Colonic mucosa (tissue), 4 donors: Measurements from ENCODE around the gene AURKB. TPM values are rescaled to one million over a fixed set of nuclear protein-coding genes. Genes with fewer than 3 reads are reported as not detected.
"Not testable (repeated sequence)": the region's sequence is repeated elsewhere in the genome, so short reads cannot be mapped to it uniquely, and the experiment has no call there.

Source experiments
- DNase-seq: peaks from one replicate; pipeline ENCODE4 v3.0.0-alpha.2; 2020
- H3K27ac ChIP-seq: fragments of 200-600 bp; one replicate; pipeline ENCODE4 v1.8.0; 2021
- H3K27me3 ChIP-seq: fragments of 200-600 bp; one replicate; pipeline ENCODE4 v1.8.0; 2021
- H3K36me3 ChIP-seq: fragments of 200-600 bp; one replicate; pipeline ENCODE4 v1.8.0; 2021
- H3K4me1 ChIP-seq: fragments of 200-600 bp; one replicate; pipeline ENCODE4 v1.8.0; 2021; ENCODE audit warnings: mild to moderate bottlenecking
- H3K4me3 ChIP-seq: fragments of 200-600 bp; one replicate; pipeline ENCODE4 v1.8.0; 2021
- H3K9ac ChIP-seq, 2 donors: one replicate each; pipeline ENCODE4 v1.7.0; 2013; ENCODE audit warnings: control low read depth in 2 of 2, low read depth in 2 of 2, low read length in 2 of 2
- H3K9me3 ChIP-seq: fragments of 200-600 bp; one replicate; pipeline ENCODE4 v1.8.0; 2021
- intact Hi-C: fragments of 100-400 bp; cut with DNase I; formaldehyde crosslinking; loops from one replicate; pipeline ENCODE4 v1.14.1; 2022
- total RNA-seq, 2 donors: library from RNA; stranded (reverse); fragmentation: NEBNext Ultra II Directional in 1 of 2; extraction: Animal tissue kit (Norgen Biotek cat#: 25700) in 1 of 2; gene quantifications; one replicate each; pipeline ENCODE4 v1.2.1, GENCODE V29; 2021
- TF ChIP-seq, protein P1 (sequence below): fragments of 200-600 bp; IDR thresholded peaks from one replicate; pipeline ENCODE4 v1.8.0; 2022; ENCODE audit warnings: antibody characterized with exemption, mild to moderate bottlenecking
- donor health status: healthy.
- donor health status: DM: no; HTN: no; CAD: no.
- donor health status: DM: no; HTN: no; CAD: no.

The AURKB gene
- total RNA-seq, 2 donors from 2014 or later: 18.6 to 86.4 TPM

DNA sequence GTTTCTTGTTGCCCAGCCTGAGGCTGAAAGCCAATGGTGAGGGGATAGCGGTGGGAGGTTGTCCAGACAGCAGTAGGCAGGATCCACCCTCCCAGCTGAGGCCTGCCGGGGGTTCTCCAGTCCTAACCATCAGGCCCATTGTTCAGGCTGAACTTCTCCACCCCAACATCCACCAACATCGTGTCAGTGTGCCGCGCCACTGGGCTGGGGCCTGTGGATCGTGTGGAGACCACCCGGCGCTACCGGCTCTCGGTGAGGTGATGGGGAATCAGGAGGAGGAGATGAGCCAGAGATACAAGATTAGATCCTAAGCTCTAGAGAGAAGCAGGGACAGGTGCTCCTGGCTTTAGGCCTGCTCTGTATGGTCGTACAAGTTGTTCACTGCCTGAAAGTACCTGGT lies 44.5 kb upstream of the AURKB start:
- TF ChIP-seq, protein P1, sequence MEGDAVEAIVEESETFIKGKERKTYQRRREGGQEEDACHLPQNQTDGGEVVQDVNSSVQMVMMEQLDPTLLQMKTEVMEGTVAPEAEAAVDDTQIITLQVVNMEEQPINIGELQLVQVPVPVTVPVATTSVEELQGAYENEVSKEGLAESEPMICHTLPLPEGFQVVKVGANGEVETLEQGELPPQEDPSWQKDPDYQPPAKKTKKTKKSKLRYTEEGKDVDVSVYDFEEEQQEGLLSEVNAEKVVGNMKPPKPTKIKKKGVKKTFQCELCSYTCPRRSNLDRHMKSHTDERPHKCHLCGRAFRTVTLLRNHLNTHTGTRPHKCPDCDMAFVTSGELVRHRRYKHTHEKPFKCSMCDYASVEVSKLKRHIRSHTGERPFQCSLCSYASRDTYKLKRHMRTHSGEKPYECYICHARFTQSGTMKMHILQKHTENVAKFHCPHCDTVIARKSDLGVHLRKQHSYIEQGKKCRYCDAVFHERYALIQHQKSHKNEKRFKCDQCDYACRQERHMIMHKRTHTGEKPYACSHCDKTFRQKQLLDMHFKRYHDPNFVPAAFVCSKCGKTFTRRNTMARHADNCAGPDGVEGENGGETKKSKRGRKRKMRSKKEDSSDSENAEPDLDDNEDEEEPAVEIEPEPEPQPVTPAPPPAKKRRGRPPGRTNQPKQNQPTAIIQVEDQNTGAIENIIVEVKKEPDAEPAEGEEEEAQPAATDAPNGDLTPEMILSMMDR: no peak

DNA sequence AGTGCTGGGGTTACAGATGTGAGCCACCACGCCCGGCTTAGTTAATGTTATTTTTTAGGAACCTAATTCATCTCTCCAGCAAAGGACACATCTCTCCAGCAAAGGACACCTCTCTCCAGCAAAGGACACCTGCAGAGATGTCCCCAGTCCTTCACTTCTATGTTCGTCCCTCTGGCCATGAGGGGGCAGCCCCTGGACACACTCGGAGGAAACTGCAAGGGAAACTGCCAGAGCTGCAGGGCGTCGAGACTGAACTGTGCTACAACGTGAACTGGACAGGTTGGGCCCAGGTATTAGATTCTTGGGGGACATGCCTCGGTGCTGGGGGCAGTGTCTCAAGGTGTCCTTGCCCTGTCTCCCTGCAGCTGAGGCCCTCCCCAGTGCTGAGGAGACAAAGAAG lies 43.4 kb upstream of the AURKB start:
- Histone ChIP-seq H3K9ac (no peak overlapping the region), H3K36me3 (no peaks in the 10 kb centered on the region), H3K9me3 (no peaks in the 10 kb centered on the region), H3K4me3 (no peak overlapping the region), H3K4me1 (no peaks in the 10 kb centered on the region), H3K27ac (no peak overlapping the region), H3K27me3 (no peaks in the 10 kb centered on the region)
- TF ChIP-seq, protein P1: peak; percentile 32
- peak; percentile 27 for DNase-seq
- intact Hi-C loops: loop anchor here (5.0 to 10.0 kb wide), 3 partner anchors 34 to 131 kb away; partner anchors contain the start of genes RANGRF and RPL26

More for the DNA sequence above, 44.5 kb upstream of the AURKB start:
- no peak overlapping the region for H3K9ac ChIP-seq
- intact Hi-C loops: loop anchor here (5.0 to 10.0 kb wide), 3 partner anchors 32 to 130 kb away; partner anchors contain the start of genes RANGRF and RPL26
- no peak overlapping the region for H3K4me3 ChIP-seq
- no peaks in the 10 kb centered on the region for H3K36me3 ChIP-seq
- no peak overlapping the region for H3K27ac ChIP-seq
- H3K27me3 ChIP-seq: no peaks in the 10 kb centered on the region
- no peaks in the 10 kb centered on the region for H3K4me1 ChIP-seq
- DNase-seq: no peak
- no peaks in the 10 kb centered on the region for H3K9me3 ChIP-seq

DNA sequence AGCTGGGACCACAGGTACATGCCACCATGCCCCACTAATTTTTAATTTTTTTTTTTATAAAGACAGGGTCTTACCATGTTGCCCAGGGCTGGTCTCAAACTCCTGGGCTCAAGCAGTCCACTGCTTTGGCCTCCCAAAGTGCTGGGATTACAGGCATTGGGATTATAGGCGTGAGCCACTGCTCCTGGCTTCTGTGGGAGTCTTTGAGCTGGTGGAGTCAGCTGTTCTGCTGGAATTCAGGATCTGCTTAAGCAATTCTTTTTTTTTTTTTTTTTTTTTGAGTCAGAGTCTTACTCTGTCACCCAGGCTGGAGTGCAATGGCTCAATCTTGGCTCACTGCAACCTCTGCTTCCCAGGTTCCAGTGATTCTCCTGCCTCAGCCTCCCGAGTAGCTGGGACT lies 41.0 kb upstream of the AURKB start:
- not testable (repeated sequence) for H3K27ac ChIP-seq, H3K4me1 ChIP-seq, H3K36me3 ChIP-seq, DNase-seq, H3K27me3 ChIP-seq, H3K4me3 ChIP-seq, H3K9ac ChIP-seq, H3K9me3 ChIP-seq
- intact Hi-C loops: loop anchor here (5.0 to 10.0 kb wide), 3 partner anchors 36 to 133 kb away; partner anchors contain the start of genes RANGRF and RPL26

GRCh38 chr17:8249621-8250500 lies 39.5 kb upstream of the AURKB start:
- DNase-seq: no peak
- Histone ChIP-seq H3K9ac (peak overlapping the region; percentile 63 to 71), H3K27me3 (no peaks in the 10 kb centered on the region), H3K4me1 (no peaks in the 10 kb centered on the region), H3K36me3 (no peaks in the 10 kb centered on the region), H3K27ac (peak overlapping the region; percentile 98), H3K9me3 (no peaks in the 10 kb centered on the region), H3K4me3 (peak overlapping the region; percentile 70)
- intact Hi-C loops: loop anchor here (5.0 to 10.0 kb wide), 3 partner anchors 37 to 135 kb away; partner anchors contain the start of genes RANGRF and RPL26
- TF ChIP-seq, protein P1: no peak

- Histone ChIP-seq H3K9me3 (no peaks in the 10 kb centered on the region), H3K4me1 (no peaks in the 10 kb centered on the region), H3K27me3 (no peaks in the 10 kb centered on the region), H3K36me3 (no peaks in the 10 kb centered on the region), H3K4me3 (peak within 1 kb of the TSS; percentile 70), H3K27ac (peak within 1 kb of the TSS; percentile 98), H3K9ac (peak within 1 kb of the TSS; percentile 63 to 71)
- intact Hi-C loops: no loop called here
- peak; percentile 98 for DNase-seq
- TF ChIP-seq, protein P1: no peak
Measured at GRCh38 chr17:8248751-8249607, 38.6 kb upstream of the AURKB start, which contains the start of gene PFAS. Gene PFAS, plus strand, starts transcription at chr17:8249289. Its CDS starts 4,649 bp downstream, at chr17:8253938.
